MCF 10A (cell line): ENCODE results near the gene ERN2. TPM values are rescaled to one million over a fixed set of nuclear protein-coding genes. Genes with fewer than 3 reads are reported as not detected.

Experiments
- BruUV-seq: library from RNA; stranded (reverse); fragments of 400-500 nt; replicated peaks from 2 replicates; lab custom pipeline; 2021; lab: Mats Ljungman, UMichigan
- CTCF ChIA-PET: fragments of 300-600 bp; sonication (Branson Sonifier 250); formaldehyde crosslinking; extraction: SDS; loops from one replicate; lab custom pipeline; 2021; ENCODE audit warnings: antibody characterized with exemption, inconsistent platforms; lab: Yijun Ruan, JAX
- POLR2A ChIA-PET: fragments of 300-600, 350-650 bp; sonication (Branson Sonifier 250); formaldehyde crosslinking; extraction: SDS; loops from one replicate; lab custom pipeline; 2020; ENCODE audit warnings: antibody characterized with exemption, inconsistent platforms; lab: Yijun Ruan, JAX
- DNase-seq: peaks from one replicate; pipeline ENCODE4 v3.0.0-alpha.2; 2018; ENCODE audit not compliant: unreplicated experiment
- H3K27ac Mint-ChIP-seq: one replicate; pipeline ENCODE4 v1.8.0; 2022; ENCODE audit warnings: mild to moderate bottlenecking, low read depth, mixed read lengths; ENCODE audit not compliant: unreplicated experiment
- H3K27me3 Mint-ChIP-seq: one replicate; pipeline ENCODE4 v1.8.0; 2022; ENCODE audit warnings: mixed read lengths; ENCODE audit not compliant: insufficient read depth, unreplicated experiment
- H3K36me3 Mint-ChIP-seq: one replicate; pipeline ENCODE4 v1.8.0; 2022; ENCODE audit warnings: mild to moderate bottlenecking, moderate library complexity, mixed read lengths; ENCODE audit not compliant: insufficient read depth, unreplicated experiment
- H3K4me1 Mint-ChIP-seq: one replicate; pipeline ENCODE4 v1.8.0; 2022; ENCODE audit warnings: mixed read lengths; ENCODE audit not compliant: insufficient read depth, unreplicated experiment
- H3K4me3 Mint-ChIP-seq: one replicate; pipeline ENCODE4 v1.8.0; 2022; ENCODE audit warnings: mild to moderate bottlenecking, moderate library complexity, mixed read lengths; ENCODE audit not compliant: unreplicated experiment
- H3K9me3 Mint-ChIP-seq: one replicate; pipeline ENCODE4 v1.8.0; 2022; ENCODE audit warnings: mixed read lengths; ENCODE audit not compliant: unreplicated experiment
- CTCF ChIP-seq: fragments of 200-600 bp; IDR thresholded peaks from one replicate; pipeline ENCODE4 v1.8.0; 2022; ENCODE audit warnings: antibody characterized with exemption, mild to moderate bottlenecking; ENCODE audit not compliant: unreplicated experiment
- intact Hi-C: fragments of 100-400 bp; cut with micrococcal nuclease; formaldehyde crosslinking; loops from 2 replicates; pipeline ENCODE4 v1.14.1; 2022
- total RNA-seq: library from RNA; stranded (reverse); gene quantifications from 2 replicates; pipeline ENCODE4 v1.2.3, GENCODE V29; 2022

Gene ERN2
- total RNA-seq, 1 experiment from 2014 or later, result not detected

DNA sequence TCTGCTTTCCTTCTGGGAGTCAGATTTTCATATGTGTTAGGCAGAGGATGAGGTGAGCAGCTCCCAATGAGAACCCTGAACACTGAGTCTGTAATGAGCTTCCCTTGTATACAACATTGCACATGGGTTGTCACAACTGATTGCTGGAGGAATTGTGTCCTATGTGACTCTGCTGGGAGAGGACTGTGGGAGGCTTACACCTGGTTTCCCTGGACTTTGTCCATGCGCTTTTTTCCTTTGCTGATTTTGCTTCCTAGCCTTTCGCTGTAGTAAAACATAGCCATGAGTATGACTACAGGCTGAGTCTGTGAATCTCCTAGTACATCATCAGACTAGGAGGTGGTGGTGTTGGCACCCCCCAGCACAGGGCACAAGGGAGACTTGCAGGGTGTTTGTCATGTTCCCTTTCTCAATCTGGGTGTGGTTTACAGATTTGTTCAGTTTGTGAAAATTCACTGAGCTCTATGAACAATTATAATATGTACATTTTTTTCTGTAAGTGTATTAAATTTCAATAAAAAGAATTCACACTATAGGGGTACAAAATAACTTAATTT lies 36.0 kb downstream of the ERN2 start:
- Mint-ChIP-seq H3K27me3 (no peaks in the 10 kb centered on the region), H3K9me3 (no peaks in the 10 kb centered on the region), H3K4me1 (peaks cover 20% of the 10 kb centered on the region), H3K27ac (peak overlapping the region; percentile 6), H3K4me3 (peak overlapping the region; percentile 24), H3K36me3 (peaks cover 6% of the 10 kb centered on the region)
- TF ChIP-seq CTCF, result no peak
- ChIA-PET CTCF (interaction anchor here (0.6 to 4.2 kb wide), 22 partner anchors 10 to 828 kb away, joined by 3 to 32 read pairs (median 3); no protein-coding TSS in a partner anchor), POLR2A (interaction anchor here (1.1 to 1.9 kb wide), 3 partner anchors 10 to 36 kb away, joined by 3 to 10 read pairs (median 4); partner anchors contain the start of genes DCTN5 and PALB2)
- no peak for DNase-seq
- no TSS peak for BruUV-seq
- intact Hi-C loops, result no loop called here

DNA sequence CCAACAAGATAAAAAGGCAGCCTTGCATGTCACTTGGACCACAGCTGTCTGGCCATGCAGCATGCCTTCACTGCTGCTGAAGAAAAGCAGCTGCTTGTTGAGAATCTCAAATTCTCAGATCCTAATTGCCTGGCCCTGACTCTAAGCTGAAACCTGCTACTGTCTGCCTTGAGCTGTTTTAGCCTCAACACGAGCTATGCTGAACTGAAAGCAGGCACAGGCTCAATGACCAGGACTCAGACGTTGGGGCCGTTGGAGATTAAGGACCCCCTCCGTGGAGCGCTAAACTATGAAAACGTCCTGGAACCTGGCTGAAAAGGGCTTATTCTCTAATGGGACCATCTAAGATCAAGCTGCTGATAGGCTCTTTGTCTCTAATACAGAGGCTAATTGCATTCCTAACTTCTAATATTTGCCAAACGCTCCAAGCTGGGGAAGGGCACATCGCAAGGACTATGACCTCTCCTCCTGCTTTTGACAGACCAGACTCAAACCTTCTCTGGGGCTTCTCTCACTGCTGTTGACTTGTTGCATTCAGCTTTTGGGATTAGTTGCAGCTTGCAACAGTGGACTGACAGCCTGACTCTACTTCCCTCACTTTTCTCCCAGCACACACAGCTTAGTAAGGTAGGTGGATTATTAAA lies 38.9 kb downstream of the ERN2 start:
- ChIA-PET CTCF (interaction anchor here (0.6 to 1.9 kb wide), 3 partner anchors 53 to 363 kb away, joined by 3 to 11 read pairs (median 3); no protein-coding TSS in a partner anchor), POLR2A (interaction anchor here (1.2 to 1.7 kb wide), 2 partner anchors 26 to 33 kb away, joined by 3 to 5 read pairs; partner anchors contain the start of genes DCTN5 and PALB2)
- no peak for TF ChIP-seq CTCF
- Mint-ChIP-seq H3K9me3 (no peaks in the 10 kb centered on the region), H3K4me1 (peaks cover 6% of the 10 kb centered on the region), H3K36me3 (peaks cover 17% of the 10 kb centered on the region), H3K27me3 (no peaks in the 10 kb centered on the region), H3K4me3 (no peak overlapping the region), H3K27ac (no peak overlapping the region)
- no peak for DNase-seq
- BruUV-seq, result no TSS peak
- intact Hi-C loops, result no loop called here

GRCh38 chr16:23670137-23670776 lies 42.8 kb downstream of the ERN2 start:
- Mint-ChIP-seq H3K36me3 (peaks cover 49% of the 10 kb centered on the region), H3K27me3 (no peaks in the 10 kb centered on the region), H3K9me3 (no peaks in the 10 kb centered on the region), H3K4me3 (no peak overlapping the region), H3K4me1 (no peaks in the 10 kb centered on the region), H3K27ac (peak overlapping the region; percentile 15)
- CTCF ChIA-PET, result interaction anchor here (0.6 to 0.8 kb wide), 2 partner anchors 8 to 9 kb away, joined by 3 read pairs; no protein-coding TSS in a partner anchor
- peak; percentile 20 for DNase-seq
- POLR2A ChIA-PET, result interaction anchor here (1.3 to 1.6 kb wide), 3 partner anchors 8 to 12 kb away, joined by 3 to 4 read pairs (median 3); partner anchors contain the start of gene PLK1
- no TSS peak for BruUV-seq
- intact Hi-C loops, result no loop called here
- TF ChIP-seq CTCF, result no peak

GRCh38 chr16:23668873-23669272 lies 44.1 kb downstream of the ERN2 start:
- ChIA-PET CTCF (interaction anchor here (3.9 kb wide), 1 partner anchor 9 kb away, joined by 20 read pairs; the partner anchor contains the start of gene PLK1), POLR2A (interaction anchor here (0.7 to 2.2 kb wide), 7 partner anchors 9 to 29 kb away, joined by 3 to 6 read pairs (median 3); partner anchors contain the start of gene PLK1)
- Mint-ChIP-seq H3K9me3 (no peaks in the 10 kb centered on the region), H3K4me1 (no peaks in the 10 kb centered on the region), H3K4me3 (no peak overlapping the region), H3K27ac (no peak overlapping the region), H3K36me3 (peaks cover 63% of the 10 kb centered on the region), H3K27me3 (no peaks in the 10 kb centered on the region)
- no TSS peak for BruUV-seq
- intact Hi-C loops, result no loop called here
- TF ChIP-seq CTCF, result no peak
- DNase-seq, result no peak
